GM21526 (cell line): ENCODE results near the gene PLA2G5.

Source experiments
- ATAC-seq: cut with Tn5 transposase; IDR thresholded peaks from one replicate; pipeline ENCODE4 v1.9.1; 2021; ENCODE audit warnings: moderate library complexity; ENCODE audit not compliant: unreplicated experiment, low FRiP score

Gene PLA2G5

DNA sequence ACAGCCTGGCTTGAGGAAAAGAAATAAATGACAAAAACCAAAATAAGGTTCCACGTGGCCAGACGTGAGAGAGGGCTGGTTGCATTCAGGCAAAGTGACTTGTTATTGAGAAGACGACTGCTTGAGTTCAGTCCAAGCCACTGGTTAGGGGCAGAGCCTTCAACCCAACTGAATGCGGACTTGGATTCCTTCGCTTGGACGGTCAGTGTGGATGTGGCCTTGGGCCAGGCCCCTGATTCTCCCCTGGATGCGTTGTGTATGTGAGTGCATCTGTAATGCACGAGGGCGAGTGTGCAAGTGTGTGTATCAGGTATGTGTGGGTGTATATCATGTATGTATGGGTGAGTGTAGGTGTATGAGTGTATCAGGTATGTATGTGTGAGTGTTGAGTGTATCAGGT, 71.0 kb downstream of the PLA2G5 start:
- no peak for ATAC-seq

DNA sequence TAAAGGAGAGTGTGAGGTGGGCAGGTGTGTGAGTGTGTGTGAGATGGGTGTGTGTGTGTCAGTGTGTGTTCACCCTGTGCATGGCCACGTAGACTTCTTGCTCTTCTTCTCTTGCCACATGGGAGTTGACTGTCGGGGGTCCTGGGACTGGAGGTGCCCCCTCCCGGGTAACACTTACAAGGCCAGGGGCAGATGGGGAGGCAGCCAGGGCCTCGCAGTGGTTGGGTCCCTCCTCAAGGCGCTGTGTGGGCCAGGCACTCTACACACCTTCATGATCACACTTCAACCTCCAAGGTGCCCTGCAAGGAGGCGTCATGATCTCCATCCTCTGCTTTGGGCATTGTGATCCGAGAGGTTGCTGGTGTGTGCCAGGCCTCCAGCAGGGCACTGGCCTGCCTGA, 71.5 kb downstream of the PLA2G5 start:
- ATAC-seq, result no peak
